Liver (tissue), 9 donors: Measurements from ENCODE around the gene PHLPP2. TPM values are rescaled to one million over a fixed set of nuclear protein-coding genes. Genes with fewer than 3 reads are reported as not detected.

Experiments used
- DNase-seq: peaks from one replicate; pipeline ENCODE4 v3.0.0-alpha.2; 2017; ENCODE audit warnings: low spot score
- H3K27ac ChIP-seq, 2 donors: one replicate each; pipeline ENCODE4 v1.7.0; 2013; ENCODE audit warnings: inconsistent platforms in 2 of 2, low read length in 2 of 2, control low read depth in 1 of 2, low read depth in 1 of 2, mild to moderate bottlenecking in 1 of 2
- H3K27me3 ChIP-seq, 4 donors: one replicate each; pipeline versions ENCODE4 v1.6.1 to v1.7.0; 2013; ENCODE audit warnings: low read length in 3 of 4, inconsistent platforms in 1 of 4, mild to moderate bottlenecking in 1 of 4, moderate library complexity in 1 of 4; ENCODE audit not compliant: control insufficient read depth in 4 of 4, insufficient read depth in 4 of 4
- H3K36me3 ChIP-seq, 4 donors: one replicate each; pipeline versions ENCODE4 v1.6.1 to v1.7.0; 2013; ENCODE audit warnings: low read length in 3 of 4, mild to moderate bottlenecking in 3 of 4, low read depth in 1 of 4, moderate library complexity in 1 of 4; ENCODE audit not compliant: control insufficient read depth in 4 of 4, insufficient read depth in 3 of 4
- H3K4me1 ChIP-seq, 4 donors: one replicate each; pipeline versions ENCODE4 v1.6.1 to v1.7.0; 2013; ENCODE audit warnings: low read length in 3 of 4, mild to moderate bottlenecking in 3 of 4, moderate library complexity in 1 of 4; ENCODE audit not compliant: control insufficient read depth in 4 of 4, insufficient read depth in 4 of 4
- H3K4me3 ChIP-seq, 3 donors: one replicate each; pipeline versions ENCODE4 v1.6.1 to v1.7.0; 2013; ENCODE audit warnings: low read length in 3 of 3, control low read depth in 1 of 3, low read depth in 1 of 3, mild to moderate bottlenecking in 1 of 3
- H3K9ac ChIP-seq, 2 donors: one replicate each; pipeline ENCODE4 v1.7.0; 2013; ENCODE audit warnings: low read length in 2 of 2, mild to moderate bottlenecking in 2 of 2, moderate library complexity in 2 of 2, control low read depth in 1 of 2, low read depth in 1 of 2
- H3K9me3 ChIP-seq, 4 donors: one replicate each; pipeline versions ENCODE4 v1.6.1 to v1.7.0; 2013; ENCODE audit warnings: low read length in 3 of 4; ENCODE audit not compliant: control insufficient read depth in 4 of 4
- ATF3 ChIP-seq: IDR thresholded peaks from 2 replicates; pipeline ENCODE4 v1.6.1; 2016; ENCODE audit warnings: antibody characterized with exemption
- CTCF ChIP-seq: fragments of 150-350 bp; IDR thresholded peaks from 2 replicates; pipeline ENCODE4 v1.5.1; 2017; ENCODE audit warnings: improper control_type of control experiment, low read depth, low read length; ENCODE audit not compliant: missing input control
- EGR1 ChIP-seq, 2 donors: IDR thresholded peaks; 2 replicates each; pipeline ENCODE4 v1.6.1; 2016 to 2018; ENCODE audit warnings: antibody characterized with exemption in 2 of 2, low read depth in 2 of 2
- FOXA1 ChIP-seq: IDR thresholded peaks from 2 replicates; pipeline ENCODE4 v1.6.1; 2016; ENCODE audit warnings: antibody characterized with exemption
- FOXA2 ChIP-seq: IDR thresholded peaks from 2 replicates; pipeline ENCODE4 v1.6.1; 2016; ENCODE audit warnings: antibody characterized with exemption
- GABPA ChIP-seq, 2 donors: IDR thresholded peaks in 1 of 2; conservative IDR thresholded peaks in 1 of 2; 2 replicates each; pipeline ENCODE4 v1.6.1; 2016; ENCODE audit warnings: antibody characterized with exemption in 2 of 2, mild to moderate bottlenecking in 1 of 2, moderate library complexity in 1 of 2
- HNF4A ChIP-seq, 2 donors: conservative IDR thresholded peaks; 2 replicates each; pipeline ENCODE4 v1.6.1; 2016; ENCODE audit warnings: antibody characterized with exemption in 2 of 2, mild to moderate bottlenecking in 2 of 2
- HNF4G ChIP-seq: IDR thresholded peaks from 2 replicates; pipeline ENCODE4 v1.6.1; 2016; ENCODE audit warnings: antibody characterized with exemption
- JUND ChIP-seq, 2 donors: IDR thresholded peaks; 2 replicates each; pipeline ENCODE4 v1.6.1; 2016; ENCODE audit warnings: antibody characterized with exemption in 2 of 2
- MAX ChIP-seq: IDR thresholded peaks from 2 replicates; pipeline ENCODE4 v1.6.1; 2016; ENCODE audit warnings: antibody characterized with exemption
- NR2F2 ChIP-seq: IDR thresholded peaks from 2 replicates; pipeline ENCODE4 v1.6.1; 2016; ENCODE audit warnings: antibody characterized with exemption
- RAD21 ChIP-seq, 2 donors: IDR thresholded peaks; 2 replicates each; pipeline ENCODE4 v1.6.1; 2016; ENCODE audit warnings: antibody characterized with exemption in 2 of 2, mild to moderate bottlenecking in 2 of 2
- REST ChIP-seq: IDR thresholded peaks from 2 replicates; pipeline ENCODE4 v1.6.1; 2016; ENCODE audit warnings: antibody characterized with exemption, mild to moderate bottlenecking
- RXRA ChIP-seq, 2 donors: IDR thresholded peaks; 2 replicates each; pipeline ENCODE4 v1.6.1; 2017 to 2018; ENCODE audit warnings: antibody characterized with exemption in 2 of 2, mild to moderate bottlenecking in 1 of 2
- SP1 ChIP-seq: IDR thresholded peaks from 2 replicates; pipeline ENCODE4 v1.6.1; 2018; ENCODE audit warnings: antibody characterized with exemption, mild to moderate bottlenecking
- TAF1 ChIP-seq: conservative IDR thresholded peaks from 2 replicates; pipeline ENCODE4 v1.6.1; 2016; ENCODE audit warnings: antibody characterized with exemption, mild to moderate bottlenecking
- YY1 ChIP-seq: IDR thresholded peaks from 2 replicates; pipeline ENCODE4 v1.6.1; 2016; ENCODE audit warnings: antibody characterized with exemption, mild to moderate bottlenecking
- ZBTB33 ChIP-seq: IDR thresholded peaks from 2 replicates; pipeline ENCODE4 v1.6.1; 2016; ENCODE audit warnings: antibody characterized with exemption
- WGBS: extraction: QIAGEN DNeasy Blood & Tissue Kit; methylation state at CpG from one replicate; pipeline ENCODE4 v1.1.7; 2013; 5-methylcytosine and 5-hydroxymethylcytosine counted together
- polyA plus RNA-seq, 2 donors: library from polyadenylated mRNA; stranded (reverse) in 1 of 2; unstranded in 1 of 2; fragments of 200-250 nt in 1 of 2; fragments of >200 nt in 1 of 2; fragmentation: Nextera tagmentation in 1 of 2; extraction: Ambion mirVana in 1 of 2; gene quantifications; one replicate each; pipeline versions ENCODE4 v1.2.1 to v1.2.3, GENCODE V29; 2013 to 2015
- total RNA-seq, 2 donors: library from RNA; depleted of rRNA; stranded (reverse); fragments of >200 nt; gene quantifications; one replicate each; pipeline ENCODE4 v1.2.3, GENCODE V29; 2014
- donor health status: healthy.
- donor health status: healthy.
- donor health status: healthy.
- donor health status: healthy.
- donor health status: healthy.

PHLPP2 gene
- total and polyA plus RNA-seq, 4 donors: 1.2 to 7.8 (median 3.9) TPM

- Histone ChIP-seq H3K27ac (no peak overlapping the region), H3K27me3 (no peaks in the 10 kb centered on the region), H3K9me3 (no peaks in the 10 kb centered on the region), H3K9ac (no peak overlapping the region), H3K36me3 (peaks cover 8 to 72% (median 55%) of the 10 kb centered on the region in 4 donors), H3K4me3 (no peak overlapping the region), H3K4me1 (no peaks in the 10 kb centered on the region)
- no peak for DNase-seq
- TF ChIP-seq CTCF: no peak
- no peak for TF ChIP-seq ATF3
- TF ChIP-seq REST: no peak
- no peak for TF ChIP-seq FOXA1
- TF ChIP-seq JUND (IDR thresholded peaks at IDR 0.05): no peak
- TF ChIP-seq TAF1: no peak
- no peak for TF ChIP-seq YY1
- TF ChIP-seq ZBTB33: no peak
- no peak for TF ChIP-seq FOXA2
- no peak for TF ChIP-seq RXRA (IDR thresholded peaks at IDR 0.05)
- TF ChIP-seq NR2F2: no peak
- no peak for TF ChIP-seq HNF4A (conservative IDR thresholded peaks at IDR 0.05)
- TF ChIP-seq SP1: no peak
- TF ChIP-seq EGR1 (IDR thresholded peaks at IDR 0.05; ENCODE audit: low read depth in 2 of 2): no peak
- TF ChIP-seq GABPA (IDR thresholded peaks at IDR 0.05 in 1 of 2, conservative IDR thresholded peaks at IDR 0.05 in 1 of 2): no peak
- no peak for TF ChIP-seq MAX
- TF ChIP-seq RAD21 (IDR thresholded peaks at IDR 0.05): no peak
These were observed 29.6 kb upstream of the PHLPP2 start for GRCh38 chr16:71754108-71754507.

GRCh38 chr16:71748226-71748625 is 23.7 kb upstream of the PHLPP2 start:
- WGBS: 91% methylated on average over 4 of the region's 4 CpGs
- Histone ChIP-seq H3K9ac (no peak overlapping the region), H3K27ac (no peak overlapping the region), H3K27me3 (no peaks in the 10 kb centered on the region), H3K4me1 (no peaks in the 10 kb centered on the region), H3K36me3 (peaks cover 3 to 65% (median 50%) of the 10 kb centered on the region in 4 donors), H3K4me3 (no peak overlapping the region), H3K9me3 (no peaks in the 10 kb centered on the region)
- DNase-seq: no peak
- no peak for TF ChIP-seq ZBTB33
- no peak for TF ChIP-seq TAF1
- TF ChIP-seq HNF4G: no peak
- TF ChIP-seq CTCF: no peak
- no peak for TF ChIP-seq EGR1 (IDR thresholded peaks at IDR 0.05; ENCODE audit: low read depth in 2 of 2)
- no peak for TF ChIP-seq NR2F2
- TF ChIP-seq ATF3: no peak
- TF ChIP-seq RXRA (IDR thresholded peaks at IDR 0.05): no peak
- no peak for TF ChIP-seq JUND (IDR thresholded peaks at IDR 0.05)
